Karpas-422 (cell line): ENCODE measurements around the gene CLNS1A. TPM values are rescaled to one million over a fixed set of nuclear protein-coding genes. Genes with fewer than 3 reads are reported as not detected.
"Not testable (repeated sequence)": the region's sequence is repeated elsewhere in the genome, so short reads cannot be mapped to it uniquely, and the experiment has no call there.

Experiments
- DNase-seq: peaks from one replicate; pipeline ENCODE4 v3.0.0-alpha.2; 2015
- H2AFZ ChIP-seq: fragments of 200-600 bp; sonication (generic); 2 replicates; pipeline ENCODE4 v1.6.1; 2014; ENCODE audit warnings: antibody characterized with exemption, low read length, mixed read lengths
- H3K27ac ChIP-seq: fragments of 200-600 bp; sonication (generic); 2 replicates; pipeline ENCODE4 v1.5.1; 2014; ENCODE audit warnings: mild to moderate bottlenecking, low read length, moderate library complexity
- H3K27me3 ChIP-seq: fragments of 200-600 bp; sonication (generic); 2 replicates; pipeline ENCODE4 v1.6.1; 2014; ENCODE audit warnings: low read length, mixed read lengths
- H3K36me3 ChIP-seq: fragments of 200-600 bp; sonication (generic); 2 replicates; pipeline ENCODE4 v1.6.1; 2014; ENCODE audit warnings: low read length, mixed read lengths; ENCODE audit not compliant: insufficient read depth
- H3K4me1 ChIP-seq: fragments of 200-600 bp; sonication (generic); 2 replicates; pipeline ENCODE4 v1.6.1; 2014; ENCODE audit warnings: mild to moderate bottlenecking, low read length, mixed read lengths
- H3K4me2 ChIP-seq: fragments of 200-600 bp; sonication (generic); 2 replicates; pipeline ENCODE4 v1.6.1; 2014; ENCODE audit warnings: low read length, low read depth, mild to moderate bottlenecking; ENCODE audit not compliant: poor library complexity, severe bottlenecking
- H3K4me3 ChIP-seq: fragments of 200-600 bp; sonication (generic); 2 replicates; pipeline ENCODE4 v1.5.1; 2014; ENCODE audit warnings: mild to moderate bottlenecking, antibody characterized with exemption, low read length, mixed read lengths
- H3K79me2 ChIP-seq: fragments of 200-600 bp; sonication (generic); 2 replicates; pipeline ENCODE4 v1.6.1; 2014; ENCODE audit warnings: mild to moderate bottlenecking, low read length, mixed read lengths
- H3K9ac ChIP-seq: fragments of 200-600 bp; sonication (generic); 2 replicates; pipeline ENCODE4 v1.6.0; 2014; ENCODE audit warnings: low read length
- H3K9me2 ChIP-seq: fragments of 200-600 bp; sonication (generic), shearing (Covaris generic); replicated peaks from 2 replicates; pipeline ENCODE4 v1.6.0; 2014; ENCODE audit warnings: mild to moderate bottlenecking, low read length, moderate library complexity; ENCODE audit not compliant: insufficient read depth
- H3K9me3 ChIP-seq: fragments of 300-700, 200-600 bp; sonication (generic); 2 replicates; pipeline ENCODE4 v1.6.1; 2014; ENCODE audit warnings: low read length, mixed read lengths
- H4K20me1 ChIP-seq: fragments of 200-600 bp; sonication (generic); 2 replicates; pipeline ENCODE4 v1.6.1; 2014; ENCODE audit warnings: mild to moderate bottlenecking, antibody characterized with exemption, low read length, low read depth; ENCODE audit not compliant: insufficient read depth
- total RNA-seq: library from RNA; depleted of rRNA; stranded (reverse); fragments of >200 nt; shearing (Covaris generic); gene quantifications from 2 replicates; pipeline ENCODE4 v1.2.3, GENCODE V29; 2014; ENCODE audit warnings: low replicate concordance

CLNS1A gene
- total RNA-seq, 1 experiment from 2014 or later: 223 TPM

- no peak overlapping the region for H2AFZ ChIP-seq
- no peak for DNase-seq
- peaks cover 10% of the 10 kb centered on the region for H3K79me2 ChIP-seq
- H3K36me3 ChIP-seq: no peaks in the 10 kb centered on the region
- peaks cover 7% of the 10 kb centered on the region for H3K4me1 ChIP-seq
- H3K9me2 ChIP-seq: no peaks in the 10 kb centered on the region
- no peaks in the 10 kb centered on the region for H3K9me3 ChIP-seq
- no peak overlapping the region for H3K27ac ChIP-seq
- no peak overlapping the region for H3K4me2 ChIP-seq
- H3K4me3 ChIP-seq: no peak overlapping the region
- H3K9ac ChIP-seq: no peak overlapping the region
- no peaks in the 10 kb centered on the region for H4K20me1 ChIP-seq
- no peaks in the 10 kb centered on the region for H3K27me3 ChIP-seq
Measured at GRCh38 chr11:77642228-77642627, 4.6 kb upstream of the CLNS1A start.

GRCh38 chr11:77636731-77637344, 756 bp downstream of the CLNS1A start:
- H2AFZ ChIP-seq: no peak overlapping the region
- peak overlapping the region; percentile 79 for H3K4me2 ChIP-seq
- peak overlapping the region; percentile 27; the same call in 1 of the 2 replicates for H3K27ac ChIP-seq
- H3K9me2 ChIP-seq: no peaks in the 10 kb centered on the region
- no peaks in the 10 kb centered on the region for H4K20me1 ChIP-seq
- H3K79me2 ChIP-seq: peaks cover 63% of the 10 kb centered on the region
- H3K27me3 ChIP-seq: no peaks in the 10 kb centered on the region
- H3K9ac ChIP-seq: peak overlapping the region; percentile 88
- peaks cover 6% of the 10 kb centered on the region; the same call in 1 of the 2 replicates for H3K36me3 ChIP-seq
- no peaks in the 10 kb centered on the region for H3K9me3 ChIP-seq
- DNase-seq: peak; percentile 59
- peaks cover 26% of the 10 kb centered on the region for H3K4me1 ChIP-seq
- peak overlapping the region; percentile 86 for H3K4me3 ChIP-seq

- H3K36me3 ChIP-seq, H3K4me3 ChIP-seq, H3K27ac ChIP-seq, H3K9me2 ChIP-seq, H4K20me1 ChIP-seq, H2AFZ ChIP-seq, H3K27me3 ChIP-seq, H3K9me3 ChIP-seq, H3K4me2 ChIP-seq, H3K9ac ChIP-seq, DNase-seq: not testable (repeated sequence)
- Histone ChIP-seq H3K4me1 (peaks cover 26% of the 10 kb centered on the region), H3K79me2 (peaks cover 91% of the 10 kb centered on the region)
Measured at GRCh38 chr11:77633926-77634325, 3.7 kb downstream of the CLNS1A start.

GRCh38 chr11:77630157-77630710, 7.4 kb downstream of the CLNS1A start:
- no peak for DNase-seq

GRCh38 chr11:77619576-77620198, 17.9 kb downstream of the CLNS1A start:
- no peaks in the 10 kb centered on the region for H3K79me2 ChIP-seq
- no peaks in the 10 kb centered on the region for H3K27me3 ChIP-seq
- no peak overlapping the region for H3K9ac ChIP-seq
- H4K20me1 ChIP-seq: no peaks in the 10 kb centered on the region
- H3K9me2 ChIP-seq: no peaks in the 10 kb centered on the region
- H3K4me2 ChIP-seq: no peak overlapping the region
- DNase-seq: peak; percentile 85
- no peaks in the 10 kb centered on the region for H3K4me1 ChIP-seq
- H3K4me3 ChIP-seq: no peak overlapping the region
- H3K36me3 ChIP-seq: peaks cover 43% of the 10 kb centered on the region
- H3K9me3 ChIP-seq: no peaks in the 10 kb centered on the region
- no peak overlapping the region for H3K27ac ChIP-seq
- H2AFZ ChIP-seq: no peak overlapping the region

More at GRCh38 chr11:77630157-77630710, 7.4 kb downstream of the CLNS1A start:
- peaks cover 7% of the 10 kb centered on the region for H3K4me1 ChIP-seq
- H2AFZ ChIP-seq: no peak overlapping the region
- no peak overlapping the region for H3K27ac ChIP-seq
- H3K4me3 ChIP-seq: no peak overlapping the region
- no peaks in the 10 kb centered on the region for H4K20me1 ChIP-seq
- no peaks in the 10 kb centered on the region for H3K27me3 ChIP-seq
- H3K9me3 ChIP-seq: no peaks in the 10 kb centered on the region
- H3K9me2 ChIP-seq: no peaks in the 10 kb centered on the region
- H3K4me2 ChIP-seq: no peak overlapping the region
- H3K79me2 ChIP-seq: peaks cover 86% of the 10 kb centered on the region
- peaks cover 12% of the 10 kb centered on the region for H3K36me3 ChIP-seq
- no peak overlapping the region for H3K9ac ChIP-seq

GRCh38 chr11:77617892-77618291, 19.7 kb downstream of the CLNS1A start:
- H3K27me3 ChIP-seq: no peaks in the 10 kb centered on the region
- no peaks in the 10 kb centered on the region for H3K4me1 ChIP-seq
- H3K79me2 ChIP-seq: no peaks in the 10 kb centered on the region
- no peak overlapping the region for H3K9ac ChIP-seq
- no peak overlapping the region for H2AFZ ChIP-seq
- no peak for DNase-seq
- no peak overlapping the region for H3K4me3 ChIP-seq
- peaks cover 43% of the 10 kb centered on the region; the same call in 1 of the 2 replicates for H3K36me3 ChIP-seq
- H4K20me1 ChIP-seq: no peaks in the 10 kb centered on the region
- no peak overlapping the region for H3K27ac ChIP-seq
- no peaks in the 10 kb centered on the region for H3K9me2 ChIP-seq
- H3K9me3 ChIP-seq: no peaks in the 10 kb centered on the region
- H3K4me2 ChIP-seq: no peak overlapping the region

GRCh38 chr11:77611921-77612320, 25.7 kb downstream of the CLNS1A start:
- Histone ChIP-seq H3K9ac (no peak overlapping the region), H3K36me3 (peaks cover 26% of the 10 kb centered on the region; the same call in 1 of the 2 replicates), H3K9me3 (no peaks in the 10 kb centered on the region), H4K20me1 (no peaks in the 10 kb centered on the region), H3K79me2 (no peaks in the 10 kb centered on the region), H3K27me3 (no peaks in the 10 kb centered on the region), H3K27ac (no peak overlapping the region), H3K9me2 (no peaks in the 10 kb centered on the region), H2AFZ (no peak overlapping the region), H3K4me3 (no peak overlapping the region), H3K4me1 (no peaks in the 10 kb centered on the region), H3K4me2 (no peak overlapping the region)
- DNase-seq: no peak

GRCh38 chr11:77609234-77609633, 28.4 kb downstream of the CLNS1A start:
- Histone ChIP-seq H2AFZ (no peak overlapping the region), H3K9ac (no peak overlapping the region), H3K79me2 (no peaks in the 10 kb centered on the region), H3K27ac (no peak overlapping the region), H3K27me3 (no peaks in the 10 kb centered on the region), H3K4me2 (no peak overlapping the region), H4K20me1 (no peaks in the 10 kb centered on the region), H3K4me3 (no peak overlapping the region), H3K36me3 (peaks cover 26% of the 10 kb centered on the region; the same call in 1 of the 2 replicates), H3K9me2 (no peaks in the 10 kb centered on the region), H3K9me3 (no peaks in the 10 kb centered on the region), H3K4me1 (no peaks in the 10 kb centered on the region)
- DNase-seq: no peak
